OCI-LY3 (cell line): ENCODE results near the gene ERLIN1.

Source experiments
- EZH2phosphoT487 ChIP-seq: fragments of 200-600 bp; shearing (Covaris generic); IDR thresholded peaks from 2 replicates; pipeline ENCODE4 v1.6.1; 2018; ENCODE audit warnings: antibody characterized with exemption, mixed run types, low read depth
- TF ChIP-seq, protein P1 (sequence below): fragments of 200-600, 300-600 bp; sonication (generic); IDR thresholded peaks from 2 replicates; pipeline ENCODE4 v1.5.1; 2014; ENCODE audit warnings: antibody characterized with exemption, low read length, low read depth

DNA sequence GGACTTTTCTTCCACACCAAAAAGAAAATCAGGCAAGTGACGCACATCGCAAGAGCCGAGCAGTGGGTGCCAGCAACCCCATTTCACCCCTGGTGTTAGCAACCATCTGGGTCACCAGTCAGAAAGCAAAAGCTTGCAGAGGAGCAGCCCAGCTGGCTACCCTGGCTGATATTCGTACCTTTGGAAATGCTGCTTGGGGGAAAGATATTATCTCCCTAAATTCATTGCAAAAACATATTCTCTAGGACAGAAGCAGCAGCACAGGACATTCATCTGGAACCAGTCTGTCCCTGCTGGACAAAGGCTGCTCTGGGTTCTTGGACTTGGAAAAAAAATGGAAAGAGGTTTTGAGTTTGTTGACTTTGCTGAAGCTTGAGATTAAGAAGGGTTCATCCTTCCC lies 45.8 kb downstream of the ERLIN1 start:
- TF ChIP-seq, protein P1, sequence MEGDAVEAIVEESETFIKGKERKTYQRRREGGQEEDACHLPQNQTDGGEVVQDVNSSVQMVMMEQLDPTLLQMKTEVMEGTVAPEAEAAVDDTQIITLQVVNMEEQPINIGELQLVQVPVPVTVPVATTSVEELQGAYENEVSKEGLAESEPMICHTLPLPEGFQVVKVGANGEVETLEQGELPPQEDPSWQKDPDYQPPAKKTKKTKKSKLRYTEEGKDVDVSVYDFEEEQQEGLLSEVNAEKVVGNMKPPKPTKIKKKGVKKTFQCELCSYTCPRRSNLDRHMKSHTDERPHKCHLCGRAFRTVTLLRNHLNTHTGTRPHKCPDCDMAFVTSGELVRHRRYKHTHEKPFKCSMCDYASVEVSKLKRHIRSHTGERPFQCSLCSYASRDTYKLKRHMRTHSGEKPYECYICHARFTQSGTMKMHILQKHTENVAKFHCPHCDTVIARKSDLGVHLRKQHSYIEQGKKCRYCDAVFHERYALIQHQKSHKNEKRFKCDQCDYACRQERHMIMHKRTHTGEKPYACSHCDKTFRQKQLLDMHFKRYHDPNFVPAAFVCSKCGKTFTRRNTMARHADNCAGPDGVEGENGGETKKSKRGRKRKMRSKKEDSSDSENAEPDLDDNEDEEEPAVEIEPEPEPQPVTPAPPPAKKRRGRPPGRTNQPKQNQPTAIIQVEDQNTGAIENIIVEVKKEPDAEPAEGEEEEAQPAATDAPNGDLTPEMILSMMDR, result no peak
- no peak for TF ChIP-seq EZH2phosphoT487
